Activated T-cell treated with anti-CD3 and anti-CD28 coated beads, Interleukin-2, amount 50 U/mL, for 72 hours (primary cell): ENCODE measurements around the gene NOL11. TPM values are rescaled to one million over a fixed set of nuclear protein-coding genes. Genes with fewer than 3 reads are reported as not detected.
"Not testable (repeated sequence)": the region's sequence is repeated elsewhere in the genome, so short reads cannot be mapped to it uniquely, and the experiment has no call there.

Source experiments
- ATAC-seq, 2 donors: fragments of 150-1000 bp; cut with Tn5 transposase; replicated peaks in 1 of 2; 2 replicates each; pipeline ENCODE4 v1.10.0; 2021; ENCODE audit warnings: moderate library complexity in 2 of 2, mild to moderate bottlenecking in 1 of 2
- DNase-seq, 2 donors: peaks; one replicate each; pipeline ENCODE4 v3.0.0; 2021 to 2022; ENCODE audit warnings: mixed read lengths in 1 of 2
- H3K27ac Mint-ChIP-seq: one replicate; pipeline ENCODE4 v1.8.0; 2022; ENCODE audit warnings: mild to moderate bottlenecking, moderate library complexity, mixed read lengths
- H3K27me3 Mint-ChIP-seq: one replicate; pipeline ENCODE4 v1.8.0; 2022; ENCODE audit warnings: low read depth, mixed read lengths
- H3K36me3 Mint-ChIP-seq, 2 donors: one replicate each; pipeline ENCODE4 v1.8.0; 2022; ENCODE audit warnings: mixed read lengths in 2 of 2, mild to moderate bottlenecking in 1 of 2; ENCODE audit not compliant: insufficient read depth in 2 of 2
- H3K4me1 Mint-ChIP-seq: one replicate; pipeline ENCODE4 v1.8.0; 2022; ENCODE audit warnings: low read depth, mixed read lengths
- H3K4me3 Mint-ChIP-seq, 2 donors: one replicate each; pipeline ENCODE4 v1.8.0; 2022; ENCODE audit warnings: mild to moderate bottlenecking in 2 of 2, mixed read lengths in 2 of 2, moderate library complexity in 2 of 2
- H3K9me3 Mint-ChIP-seq, 2 donors: one replicate each; pipeline ENCODE4 v1.8.0; 2022; ENCODE audit warnings: mixed read lengths in 2 of 2
- total RNA-seq, 2 donors: library from RNA; stranded (reverse); gene quantifications; one replicate each; pipeline ENCODE4 v1.2.3, GENCODE V29; 2022

The NOL11 gene
- total RNA-seq, 2 donors from 2014 or later, result 47.7 to 63.6 TPM

- Mint-ChIP-seq H3K4me3 (no peak overlapping the region), H3K27ac (no peak overlapping the region), H3K27me3 (no peaks in the 10 kb centered on the region), H3K4me1 (no peaks in the 10 kb centered on the region), H3K36me3 (peaks cover 0 to 2% of the 10 kb centered on the region in 2 donors), H3K9me3 (no peaks in the 10 kb centered on the region)
- peak; percentile 44 to 55 for DNase-seq
- ATAC-seq, result no peak
These were observed 28.1 kb upstream of the NOL11 start for GRCh38 chr17:67689534-67690177.

DNA sequence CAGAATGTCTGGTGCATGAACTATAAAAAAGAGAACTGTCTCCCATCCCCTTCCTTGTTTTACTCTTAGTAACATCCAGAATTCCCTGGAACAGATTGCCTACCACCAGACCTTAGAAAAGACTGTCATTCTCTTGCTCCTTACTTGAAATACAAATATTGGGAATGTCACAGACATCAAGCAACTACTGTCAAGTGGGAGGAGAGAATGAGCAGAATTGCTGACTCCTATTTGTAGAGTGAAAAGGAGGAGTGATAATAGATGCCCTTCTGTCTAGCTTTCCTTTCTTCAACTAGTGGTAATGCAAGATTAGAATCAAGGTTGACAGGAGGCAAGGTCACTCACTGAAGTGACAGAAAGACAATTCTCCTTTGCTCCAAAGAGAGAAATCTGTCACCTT lies 23.9 kb upstream of the NOL11 start:
- Mint-ChIP-seq H3K36me3 (peaks cover 0 to 2% of the 10 kb centered on the region in 2 donors), H3K27ac (no peak overlapping the region), H3K9me3 (no peaks in the 10 kb centered on the region), H3K4me1 (no peaks in the 10 kb centered on the region), H3K4me3 (no peak overlapping the region), H3K27me3 (no peaks in the 10 kb centered on the region)
- no peak for ATAC-seq
- DNase-seq, result no peak

DNA sequence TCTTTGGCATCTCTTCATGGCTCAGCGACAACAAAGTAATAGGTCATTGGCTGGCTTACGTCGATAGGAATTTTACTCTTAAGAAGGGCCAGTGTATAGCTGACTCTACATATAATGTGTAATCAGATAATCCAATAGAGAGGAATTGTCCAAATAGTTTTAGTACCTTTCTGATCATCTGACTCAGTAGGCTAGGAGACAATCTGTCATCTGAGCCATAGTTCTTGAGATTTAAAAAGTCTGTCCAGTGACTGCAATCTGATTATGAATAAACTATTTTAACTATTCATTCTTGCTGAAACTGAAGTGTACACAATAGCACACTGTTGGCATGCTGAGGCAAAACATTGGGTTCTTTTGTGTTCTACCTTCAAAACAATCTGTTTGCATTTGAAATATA lies 21.4 kb upstream of the NOL11 start:
- Mint-ChIP-seq H3K9me3 (no peaks in the 10 kb centered on the region), H3K27me3 (no peaks in the 10 kb centered on the region), H3K4me3 (no peak overlapping the region), H3K4me1 (no peaks in the 10 kb centered on the region), H3K36me3 (peaks cover 0 to 2% of the 10 kb centered on the region in 2 donors), H3K27ac (no peak overlapping the region)
- ATAC-seq, result no peak
- no peak for DNase-seq

GRCh38 chr17:67696853-67697498 lies 20.8 kb upstream of the NOL11 start:
- H3K36me3 Mint-ChIP-seq, result no peaks in the 10 kb centered on the region
- DNase-seq, result no peak
- no peaks in the 10 kb centered on the region for H3K9me3 Mint-ChIP-seq
- H3K4me1 Mint-ChIP-seq, result no peaks in the 10 kb centered on the region
- H3K27ac Mint-ChIP-seq, result no peak overlapping the region
- H3K27me3 Mint-ChIP-seq, result no peaks in the 10 kb centered on the region
- no peak overlapping the region for H3K4me3 Mint-ChIP-seq
- no peak for ATAC-seq

GRCh38 chr17:67700037-67700724 lies 17.6 kb upstream of the NOL11 start:
- Mint-ChIP-seq H3K36me3 (no peaks in the 10 kb centered on the region), H3K27ac (peak overlapping the region; percentile 55), H3K4me3 (no peak overlapping the region), H3K9me3 (no peaks in the 10 kb centered on the region), H3K4me1 (no peaks in the 10 kb centered on the region), H3K27me3 (peaks cover 7% of the 10 kb centered on the region)
- DNase-seq (no peak), ATAC-seq (no peak)

- no peaks in the 10 kb centered on the region for H3K36me3 Mint-ChIP-seq
- DNase-seq (no peak), ATAC-seq (no peak)
- peaks cover 7% of the 10 kb centered on the region for H3K27me3 Mint-ChIP-seq
- no peaks in the 10 kb centered on the region for H3K9me3 Mint-ChIP-seq
- no peak overlapping the region for H3K4me3 Mint-ChIP-seq
- H3K27ac Mint-ChIP-seq, result no peak overlapping the region
- H3K4me1 Mint-ChIP-seq, result no peaks in the 10 kb centered on the region
These were observed 17.0 kb upstream of the NOL11 start for GRCh38 chr17:67700725-67701119.

- H3K4me1 Mint-ChIP-seq, DNase-seq, H3K4me3 Mint-ChIP-seq: not testable (repeated sequence)
These were observed 14.9 kb upstream of the NOL11 start for GRCh38 chr17:67702861-67703260.

DNA sequence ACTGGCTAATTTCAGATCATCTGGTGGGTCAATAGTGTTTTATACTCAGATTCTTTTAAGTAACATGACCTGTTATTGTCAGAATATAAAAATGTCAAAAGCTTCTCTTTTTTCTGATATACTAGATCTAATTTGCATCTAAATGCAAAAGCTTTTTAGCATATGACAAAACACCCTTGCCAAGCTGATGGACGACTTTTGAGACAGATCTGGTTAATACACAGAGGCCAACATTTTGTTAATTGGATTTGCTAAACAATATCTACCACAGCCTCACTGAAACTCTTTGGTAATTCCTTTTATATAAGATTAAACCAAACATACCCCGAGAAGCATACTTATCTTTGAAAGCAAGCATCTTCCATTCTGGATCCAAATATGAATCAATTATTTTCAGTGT lies 10.3 kb upstream of the NOL11 start:
- no peaks in the 10 kb centered on the region for H3K36me3 Mint-ChIP-seq
- H3K27me3 Mint-ChIP-seq, result peaks cover 12% of the 10 kb centered on the region
- DNase-seq, result no peak
- no peaks in the 10 kb centered on the region for H3K4me1 Mint-ChIP-seq
- H3K9me3 Mint-ChIP-seq, result no peaks in the 10 kb centered on the region
- no peak overlapping the region for H3K27ac Mint-ChIP-seq
- ATAC-seq, result no peak
- H3K4me3 Mint-ChIP-seq, result no peak overlapping the region

More at GRCh38 chr17:67702861-67703260, 14.9 kb upstream of the NOL11 start:
- not testable (repeated sequence) for ATAC-seq, H3K36me3 Mint-ChIP-seq, H3K27me3 Mint-ChIP-seq, H3K27ac Mint-ChIP-seq, H3K9me3 Mint-ChIP-seq

DNA sequence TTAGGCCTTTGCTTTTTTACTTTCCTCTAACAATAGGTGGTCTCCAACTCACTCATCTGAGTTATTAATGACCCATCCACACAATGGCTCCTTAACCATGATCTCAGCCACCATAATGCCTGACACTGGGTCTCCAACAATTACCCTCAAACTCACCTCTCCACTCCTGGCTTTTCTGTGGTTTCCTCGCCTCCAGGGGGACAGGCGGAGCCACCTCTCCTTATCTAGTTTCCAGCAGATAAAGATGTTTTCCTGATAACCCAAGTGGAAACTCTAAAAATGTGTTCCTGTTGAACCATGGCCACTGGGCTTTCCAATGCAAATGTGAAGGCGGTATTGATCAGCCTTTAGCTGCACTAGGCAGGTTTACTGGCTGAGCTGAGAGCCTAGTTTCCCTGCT lies 9.4 kb upstream of the NOL11 start:
- DNase-seq (no peak), ATAC-seq (no peak)
- Mint-ChIP-seq H3K27me3 (peaks cover 13% of the 10 kb centered on the region), H3K27ac (no peak overlapping the region), H3K4me1 (no peaks in the 10 kb centered on the region), H3K36me3 (no peaks in the 10 kb centered on the region), H3K9me3 (no peaks in the 10 kb centered on the region), H3K4me3 (no peak overlapping the region)

GRCh38 chr17:67711916-67712315 lies 5.8 kb upstream of the NOL11 start:
- DNase-seq, result no peak
- Mint-ChIP-seq H3K4me3 (no peak overlapping the region), H3K4me1 (peaks cover 13% of the 10 kb centered on the region), H3K27me3 (peaks cover 6% of the 10 kb centered on the region), H3K9me3 (no peaks in the 10 kb centered on the region), H3K27ac (no peak overlapping the region), H3K36me3 (no peaks in the 10 kb centered on the region)
- ATAC-seq, result no peak

DNA sequence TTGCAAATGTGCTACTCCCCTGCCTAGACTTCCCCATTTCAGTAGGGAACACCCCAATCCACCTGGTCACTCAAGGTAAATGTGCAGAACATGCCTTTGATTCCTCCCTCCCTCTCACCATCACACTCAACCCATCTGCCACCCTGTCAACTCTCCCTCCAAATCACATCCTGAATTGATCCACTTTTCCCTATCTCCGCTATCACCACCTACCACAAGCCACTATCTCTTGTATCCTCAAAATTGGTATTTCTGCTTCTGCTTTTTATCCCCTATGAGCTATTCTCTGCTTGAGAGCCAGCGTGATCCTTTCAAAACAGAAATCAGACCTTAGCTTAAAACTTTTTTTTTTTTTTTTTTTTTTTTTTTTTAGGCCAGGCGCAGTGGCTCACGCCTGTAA lies 5.4 kb upstream of the NOL11 start:
- Mint-ChIP-seq H3K9me3 (no peaks in the 10 kb centered on the region), H3K4me1 (peaks cover 17% of the 10 kb centered on the region), H3K27me3 (peaks cover 6% of the 10 kb centered on the region), H3K27ac (no peak overlapping the region), H3K36me3 (no peaks in the 10 kb centered on the region), H3K4me3 (no peak overlapping the region)
- no peak for ATAC-seq
- DNase-seq, result no peak

DNA sequence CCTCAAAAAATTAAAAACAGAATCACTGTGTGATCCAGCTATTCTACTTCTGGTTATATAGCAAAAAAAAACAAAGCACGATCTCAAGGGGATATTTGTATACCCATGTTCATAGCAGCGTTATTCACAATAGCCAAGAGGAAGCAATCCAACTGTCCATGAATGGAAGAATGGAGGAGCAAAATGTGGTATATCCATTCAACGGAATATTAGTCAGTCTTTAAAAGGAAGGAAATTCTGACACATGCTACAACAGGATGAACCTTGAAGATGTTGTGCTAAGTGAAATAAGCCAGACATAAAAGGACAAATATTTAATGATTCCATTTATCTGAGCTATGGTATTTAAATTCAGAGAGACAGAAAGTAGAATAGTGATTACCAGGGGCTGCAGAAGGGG lies 4.6 kb upstream of the NOL11 start:
- no peak overlapping the region for H3K27ac Mint-ChIP-seq
- peaks cover 6% of the 10 kb centered on the region for H3K27me3 Mint-ChIP-seq
- H3K4me1 Mint-ChIP-seq, result peaks cover 18% of the 10 kb centered on the region
- H3K36me3 Mint-ChIP-seq, result peaks cover 2 to 6% of the 10 kb centered on the region in 2 donors
- no peaks in the 10 kb centered on the region for H3K9me3 Mint-ChIP-seq
- ATAC-seq (no peak), DNase-seq (no peak)
- H3K4me3 Mint-ChIP-seq, result no peak overlapping the region

DNA sequence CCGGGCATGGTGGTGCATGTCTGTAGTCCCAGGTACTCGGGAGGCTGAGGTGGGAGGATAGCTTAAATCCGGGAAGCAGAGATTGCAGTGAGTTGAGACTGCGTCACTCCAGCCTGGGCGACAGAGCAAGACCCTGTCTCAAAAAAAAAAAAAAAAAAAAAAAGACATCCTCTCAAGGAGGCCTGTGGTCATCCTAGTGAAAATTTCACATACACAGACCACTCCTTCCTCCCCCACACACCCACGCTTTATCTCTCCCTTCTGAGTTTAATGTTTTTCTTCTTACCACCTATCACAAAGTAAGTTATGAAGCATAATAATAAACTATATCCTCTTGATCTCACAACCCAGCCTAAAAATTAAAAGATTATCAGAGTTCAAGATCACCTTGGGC lies 1.3 kb upstream of the NOL11 start:
- DNase-seq, result no peak
- no peak for ATAC-seq
- no peak overlapping the region for H3K27ac Mint-ChIP-seq
- peaks cover 29% of the 10 kb centered on the region for H3K4me1 Mint-ChIP-seq
- H3K36me3 Mint-ChIP-seq, result peaks cover 2 to 6% of the 10 kb centered on the region in 2 donors
- peaks cover 6% of the 10 kb centered on the region for H3K27me3 Mint-ChIP-seq
- no peaks in the 10 kb centered on the region for H3K9me3 Mint-ChIP-seq
- peak overlapping the region; percentile 99 to 100 for H3K4me3 Mint-ChIP-seq
